Osteoblast (primary cell): Measurements from ENCODE around the gene VRK3. TPM values are rescaled to one million over a fixed set of nuclear protein-coding genes. Genes with fewer than 3 reads are reported as not detected.
A peak's percentile ranks its signal among the peaks of the same experiment; 100 is the strongest.
"Not testable (repeated sequence)": the region's sequence is repeated elsewhere in the genome, so short reads cannot be mapped to it uniquely, and the experiment has no call there.

Experiments
- DNase-seq: peaks from one replicate; pipeline ENCODE4 v3.0.0; 2011; ENCODE audit warnings: low spot score, mixed read lengths; ENCODE audit not compliant: insufficient read length; ENCODE audit errors: missing footprints
- H2AFZ ChIP-seq: 2 replicates; pipeline ENCODE4 v1.6.0; 2011; ENCODE audit warnings: mild to moderate bottlenecking, low read length
- H3K27ac ChIP-seq: 2 replicates; pipeline ENCODE4 v1.5.1; 2011; ENCODE audit warnings: mild to moderate bottlenecking, low read depth, low read length, moderate library complexity
- H3K27me3 ChIP-seq: 2 replicates; pipeline ENCODE4 v1.6.0; 2012; ENCODE audit warnings: mild to moderate bottlenecking, control low read depth, inconsistent platforms, low read length, moderate library complexity; ENCODE audit not compliant: insufficient read depth
- H3K36me3 ChIP-seq: 2 replicates; pipeline ENCODE4 v1.5.1; 2011; ENCODE audit warnings: mild to moderate bottlenecking, low read length, control low read depth, moderate library complexity; ENCODE audit not compliant: insufficient read depth
- H3K4me1 ChIP-seq: 2 replicates; pipeline ENCODE4 v1.5.1; 2011; ENCODE audit warnings: mild to moderate bottlenecking, low read length, control low read depth, moderate library complexity; ENCODE audit not compliant: insufficient read depth
- H3K4me2 ChIP-seq: 2 replicates; pipeline ENCODE4 v1.6.0; 2011; ENCODE audit warnings: mild to moderate bottlenecking, low read length; ENCODE audit not compliant: insufficient read depth
- H3K4me3 ChIP-seq: fragments of 200-600 bp; sonication (generic); 3 replicates; pipeline ENCODE4 v1.5.1; 2012; ENCODE audit warnings: mild to moderate bottlenecking, low read length, inconsistent platforms; ENCODE audit not compliant: insufficient read depth
- H3K79me2 ChIP-seq: 2 replicates; pipeline ENCODE4 v1.6.0; 2012; ENCODE audit warnings: mild to moderate bottlenecking, low read length, control low read depth, inconsistent platforms; ENCODE audit not compliant: insufficient read depth
- H3K9me3 ChIP-seq: 2 replicates; pipeline ENCODE4 v1.5.1; 2011; ENCODE audit warnings: low read depth, low read length, control low read depth
- H4K20me1 ChIP-seq: 2 replicates; pipeline ENCODE4 v1.6.0; 2012; ENCODE audit warnings: mild to moderate bottlenecking, low read length, control low read depth; ENCODE audit not compliant: insufficient read depth
- CTCF ChIP-seq: IDR thresholded peaks from 2 replicates; pipeline ENCODE4 v1.5.1; 2011; ENCODE audit warnings: mild to moderate bottlenecking, low read depth, low read length, moderate library complexity; ENCODE audit errors: extremely low read depth
- total RNA-seq: library from RNA; depleted of rRNA; stranded (reverse); fragments of >200 nt; gene quantifications from 2 replicates; pipeline ENCODE4 v1.2.3, GENCODE V29; 2012

VRK3 gene
- total RNA-seq, 1 donor: 24.2 TPM

DNA sequence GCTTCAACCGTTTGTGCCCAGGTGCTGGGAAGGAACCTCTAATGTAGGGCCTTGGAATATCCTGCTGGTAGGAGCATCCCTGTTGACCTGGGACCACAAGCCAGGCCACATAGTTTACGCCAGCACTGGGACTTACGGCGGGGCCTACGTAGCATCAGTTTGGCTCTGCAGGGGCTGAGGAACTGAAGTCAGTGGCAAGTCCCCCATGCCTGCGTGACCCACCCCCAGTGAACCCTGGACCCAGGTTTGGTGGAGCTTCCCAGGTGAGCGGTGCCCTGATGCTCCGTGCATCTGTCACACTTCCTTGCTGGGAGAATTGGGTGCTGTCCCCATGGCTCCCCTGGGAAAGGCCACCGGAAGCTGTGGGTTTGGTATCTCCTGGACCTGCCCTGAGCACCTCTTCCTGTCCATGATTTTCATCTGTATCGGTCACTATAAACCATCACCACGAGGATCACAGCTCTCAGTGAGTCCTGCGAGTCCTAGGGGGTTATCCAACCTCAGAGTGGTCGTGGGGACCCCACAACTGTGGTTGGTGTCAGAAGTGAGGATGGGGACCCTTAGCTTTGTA lies 74.1 kb downstream of the VRK3 start:
- Histone ChIP-seq H3K27ac (no peak overlapping the region), H2AFZ (no peak overlapping the region), H3K4me1 (no peaks in the 10 kb centered on the region), H3K4me3 (no peak overlapping the region), H3K27me3 (peaks cover 52% of the 10 kb centered on the region), H3K36me3 (no peaks in the 10 kb centered on the region), H3K79me2 (no peaks in the 10 kb centered on the region), H3K4me2 (no peak overlapping the region), H3K9me3 (no peaks in the 10 kb centered on the region), H4K20me1 (no peaks in the 10 kb centered on the region)
- DNase-seq: no peak
- TF ChIP-seq CTCF: no peak

DNA sequence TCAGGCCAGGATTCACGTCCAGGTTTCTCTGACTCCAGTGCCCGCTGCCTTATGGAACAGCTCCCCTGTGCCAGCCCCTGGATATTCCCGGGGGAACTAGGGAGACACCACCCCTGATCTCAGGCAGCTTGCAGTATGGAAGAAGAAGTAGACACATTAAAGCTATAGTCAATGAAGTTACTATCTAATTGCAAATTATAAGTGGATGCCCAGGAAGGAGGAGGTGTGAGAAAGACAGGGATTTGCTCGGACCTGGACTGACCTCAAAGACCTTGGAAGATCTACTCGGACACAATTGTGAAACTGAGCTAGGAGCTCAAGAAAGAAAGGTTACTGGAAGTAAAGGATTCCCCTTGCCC lies 74.6 kb downstream of the VRK3 start:
- Histone ChIP-seq H3K9me3 (no peaks in the 10 kb centered on the region), H3K4me3 (no peak overlapping the region), H3K27ac (no peak overlapping the region), H3K4me2 (no peak overlapping the region), H3K4me1 (no peaks in the 10 kb centered on the region), H2AFZ (no peak overlapping the region), H3K79me2 (no peaks in the 10 kb centered on the region), H3K27me3 (peaks cover 51% of the 10 kb centered on the region), H4K20me1 (no peaks in the 10 kb centered on the region), H3K36me3 (no peaks in the 10 kb centered on the region)
- no peak for TF ChIP-seq CTCF
- no peak for DNase-seq

- DNase-seq: peak; percentile 88
- Histone ChIP-seq H3K27ac (no peak overlapping the region), H3K9me3 (no peaks in the 10 kb centered on the region), H3K4me1 (no peaks in the 10 kb centered on the region), H3K79me2 (no peaks in the 10 kb centered on the region), H3K4me3 (no peak overlapping the region), H3K4me2 (no peak overlapping the region), H3K27me3 (peaks cover 51% of the 10 kb centered on the region), H4K20me1 (no peaks in the 10 kb centered on the region), H2AFZ (no peak overlapping the region), H3K36me3 (no peaks in the 10 kb centered on the region)
- no peak for TF ChIP-seq CTCF
These were observed 75.2 kb downstream of the VRK3 start for GRCh38 chr19:49949742-49950589.

GRCh38 chr19:49946415-49946814 lies 78.8 kb downstream of the VRK3 start:
- H3K4me3 ChIP-seq: no peak overlapping the region
- no peaks in the 10 kb centered on the region for H3K9me3 ChIP-seq
- no peaks in the 10 kb centered on the region for H4K20me1 ChIP-seq
- no peaks in the 10 kb centered on the region for H3K4me1 ChIP-seq
- H2AFZ ChIP-seq: no peak overlapping the region
- no peak overlapping the region for H3K27ac ChIP-seq
- no peak for DNase-seq
- H3K36me3 ChIP-seq: no peaks in the 10 kb centered on the region
- peaks cover 28% of the 10 kb centered on the region for H3K27me3 ChIP-seq
- H3K79me2 ChIP-seq: no peaks in the 10 kb centered on the region
- no peak for TF ChIP-seq CTCF
- no peak overlapping the region for H3K4me2 ChIP-seq

DNA sequence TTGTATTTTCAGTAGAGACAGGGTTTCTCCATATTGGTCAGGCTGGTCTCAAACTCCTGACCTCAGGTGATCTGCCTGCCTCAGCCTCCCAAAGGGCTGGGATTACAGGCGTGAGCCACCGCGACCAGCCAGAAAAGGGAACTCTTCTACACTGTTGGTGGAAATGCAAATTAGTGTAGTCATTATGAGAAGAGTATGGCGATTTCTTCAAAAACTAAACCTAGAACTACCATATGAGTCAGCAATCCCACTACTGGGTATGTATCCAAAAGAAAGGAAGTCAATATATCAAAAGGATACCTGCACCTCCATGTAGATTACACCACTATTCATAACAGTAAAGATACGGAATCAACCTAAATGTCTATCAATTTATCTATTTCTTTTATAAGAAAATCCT lies 80.6 kb downstream of the VRK3 start:
- not testable (repeated sequence) for DNase-seq, H3K9me3 ChIP-seq, H3K27ac ChIP-seq, H3K4me1 ChIP-seq, H3K4me3 ChIP-seq, H4K20me1 ChIP-seq, H3K36me3 ChIP-seq, H3K4me2 ChIP-seq, H2AFZ ChIP-seq, H3K79me2 ChIP-seq
- H3K27me3 ChIP-seq: peaks cover 23% of the 10 kb centered on the region
